Esophagus muscularis mucosa (tissue), 4 donors: ENCODE data around the gene HCFC1.

Source experiments
- EP300 ChIP-seq: sonication (generic); formaldehyde crosslinking; IDR thresholded peaks from one replicate; pipeline ENCODE4 v1.6.1; 2017; ENCODE audit warnings: antibody characterized with exemption
- POLR2A ChIP-seq: fragments of 450-650 bp; IDR thresholded peaks from one replicate; pipeline ENCODE4 v1.6.1; 2017; ENCODE audit warnings: antibody characterized with exemption, moderate library complexity, mild to moderate bottlenecking, low read depth
- POLR2AphosphoS5 ChIP-seq, 2 donors: sonication (generic); formaldehyde crosslinking; IDR thresholded peaks; one replicate each; pipeline ENCODE4 v1.6.1; 2017; ENCODE audit warnings: antibody characterized with exemption in 2 of 2
- TF ChIP-seq, protein P1 (sequence below), 3 experiments: fragments of 200-600 bp in 2 of 3; fragments of 450-650 bp in 1 of 3; sonication (generic) in 2 of 3; IDR thresholded peaks; one replicate each; pipeline ENCODE4 v1.5.1; 2017 to 2019; ENCODE audit warnings: antibody characterized with exemption in 3 of 3, mild to moderate bottlenecking in 2 of 3, moderate library complexity in 1 of 3

GRCh38 chrX:153910446-153910845, 61.2 kb downstream of the HCFC1 start:
- TF ChIP-seq POLR2A (no peak), POLR2AphosphoS5 (IDR thresholded peaks at IDR 0.05) (no peak), EP300 (no peak)
- TF ChIP-seq, protein P1, sequence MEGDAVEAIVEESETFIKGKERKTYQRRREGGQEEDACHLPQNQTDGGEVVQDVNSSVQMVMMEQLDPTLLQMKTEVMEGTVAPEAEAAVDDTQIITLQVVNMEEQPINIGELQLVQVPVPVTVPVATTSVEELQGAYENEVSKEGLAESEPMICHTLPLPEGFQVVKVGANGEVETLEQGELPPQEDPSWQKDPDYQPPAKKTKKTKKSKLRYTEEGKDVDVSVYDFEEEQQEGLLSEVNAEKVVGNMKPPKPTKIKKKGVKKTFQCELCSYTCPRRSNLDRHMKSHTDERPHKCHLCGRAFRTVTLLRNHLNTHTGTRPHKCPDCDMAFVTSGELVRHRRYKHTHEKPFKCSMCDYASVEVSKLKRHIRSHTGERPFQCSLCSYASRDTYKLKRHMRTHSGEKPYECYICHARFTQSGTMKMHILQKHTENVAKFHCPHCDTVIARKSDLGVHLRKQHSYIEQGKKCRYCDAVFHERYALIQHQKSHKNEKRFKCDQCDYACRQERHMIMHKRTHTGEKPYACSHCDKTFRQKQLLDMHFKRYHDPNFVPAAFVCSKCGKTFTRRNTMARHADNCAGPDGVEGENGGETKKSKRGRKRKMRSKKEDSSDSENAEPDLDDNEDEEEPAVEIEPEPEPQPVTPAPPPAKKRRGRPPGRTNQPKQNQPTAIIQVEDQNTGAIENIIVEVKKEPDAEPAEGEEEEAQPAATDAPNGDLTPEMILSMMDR (IDR thresholded peaks at IDR 0.05), result no peak
